Liver (tissue), 3 donors: ENCODE measurements around the gene CADPS.

Experiments
- GABPA ChIP-seq, 2 donors: IDR thresholded peaks in 1 of 2; conservative IDR thresholded peaks in 1 of 2; 2 replicates each; pipeline ENCODE4 v1.6.1; 2016; ENCODE audit warnings: antibody characterized with exemption in 2 of 2, mild to moderate bottlenecking in 1 of 2, moderate library complexity in 1 of 2
- JUND ChIP-seq, 2 donors: IDR thresholded peaks; 2 replicates each; pipeline ENCODE4 v1.6.1; 2016; ENCODE audit warnings: antibody characterized with exemption in 2 of 2
- TAF1 ChIP-seq: conservative IDR thresholded peaks from 2 replicates; pipeline ENCODE4 v1.6.1; 2016; ENCODE audit warnings: antibody characterized with exemption, mild to moderate bottlenecking
- YY1 ChIP-seq: IDR thresholded peaks from 2 replicates; pipeline ENCODE4 v1.6.1; 2016; ENCODE audit warnings: antibody characterized with exemption, mild to moderate bottlenecking
- TF ChIP-seq, protein P1 (sequence below): fragments of 150-350 bp; IDR thresholded peaks from 2 replicates; pipeline ENCODE4 v1.5.1; 2017; ENCODE audit warnings: improper control_type of control experiment, low read depth, low read length; ENCODE audit not compliant: missing input control
- TF ChIP-seq, protein P2 (sequence below): IDR thresholded peaks from 2 replicates; pipeline ENCODE4 v1.6.1; 2016; ENCODE audit warnings: antibody characterized with exemption, mild to moderate bottlenecking
- donor health status: healthy.
- donor health status: healthy.

- TF ChIP-seq, protein P1, sequence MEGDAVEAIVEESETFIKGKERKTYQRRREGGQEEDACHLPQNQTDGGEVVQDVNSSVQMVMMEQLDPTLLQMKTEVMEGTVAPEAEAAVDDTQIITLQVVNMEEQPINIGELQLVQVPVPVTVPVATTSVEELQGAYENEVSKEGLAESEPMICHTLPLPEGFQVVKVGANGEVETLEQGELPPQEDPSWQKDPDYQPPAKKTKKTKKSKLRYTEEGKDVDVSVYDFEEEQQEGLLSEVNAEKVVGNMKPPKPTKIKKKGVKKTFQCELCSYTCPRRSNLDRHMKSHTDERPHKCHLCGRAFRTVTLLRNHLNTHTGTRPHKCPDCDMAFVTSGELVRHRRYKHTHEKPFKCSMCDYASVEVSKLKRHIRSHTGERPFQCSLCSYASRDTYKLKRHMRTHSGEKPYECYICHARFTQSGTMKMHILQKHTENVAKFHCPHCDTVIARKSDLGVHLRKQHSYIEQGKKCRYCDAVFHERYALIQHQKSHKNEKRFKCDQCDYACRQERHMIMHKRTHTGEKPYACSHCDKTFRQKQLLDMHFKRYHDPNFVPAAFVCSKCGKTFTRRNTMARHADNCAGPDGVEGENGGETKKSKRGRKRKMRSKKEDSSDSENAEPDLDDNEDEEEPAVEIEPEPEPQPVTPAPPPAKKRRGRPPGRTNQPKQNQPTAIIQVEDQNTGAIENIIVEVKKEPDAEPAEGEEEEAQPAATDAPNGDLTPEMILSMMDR: no peak
- TF ChIP-seq GABPA (IDR thresholded peaks at IDR 0.05 in 1 of 2, conservative IDR thresholded peaks at IDR 0.05 in 1 of 2) (no peak), JUND (IDR thresholded peaks at IDR 0.05) (no peak), TAF1 (no peak), YY1 (no peak)
- TF ChIP-seq, protein P2, sequence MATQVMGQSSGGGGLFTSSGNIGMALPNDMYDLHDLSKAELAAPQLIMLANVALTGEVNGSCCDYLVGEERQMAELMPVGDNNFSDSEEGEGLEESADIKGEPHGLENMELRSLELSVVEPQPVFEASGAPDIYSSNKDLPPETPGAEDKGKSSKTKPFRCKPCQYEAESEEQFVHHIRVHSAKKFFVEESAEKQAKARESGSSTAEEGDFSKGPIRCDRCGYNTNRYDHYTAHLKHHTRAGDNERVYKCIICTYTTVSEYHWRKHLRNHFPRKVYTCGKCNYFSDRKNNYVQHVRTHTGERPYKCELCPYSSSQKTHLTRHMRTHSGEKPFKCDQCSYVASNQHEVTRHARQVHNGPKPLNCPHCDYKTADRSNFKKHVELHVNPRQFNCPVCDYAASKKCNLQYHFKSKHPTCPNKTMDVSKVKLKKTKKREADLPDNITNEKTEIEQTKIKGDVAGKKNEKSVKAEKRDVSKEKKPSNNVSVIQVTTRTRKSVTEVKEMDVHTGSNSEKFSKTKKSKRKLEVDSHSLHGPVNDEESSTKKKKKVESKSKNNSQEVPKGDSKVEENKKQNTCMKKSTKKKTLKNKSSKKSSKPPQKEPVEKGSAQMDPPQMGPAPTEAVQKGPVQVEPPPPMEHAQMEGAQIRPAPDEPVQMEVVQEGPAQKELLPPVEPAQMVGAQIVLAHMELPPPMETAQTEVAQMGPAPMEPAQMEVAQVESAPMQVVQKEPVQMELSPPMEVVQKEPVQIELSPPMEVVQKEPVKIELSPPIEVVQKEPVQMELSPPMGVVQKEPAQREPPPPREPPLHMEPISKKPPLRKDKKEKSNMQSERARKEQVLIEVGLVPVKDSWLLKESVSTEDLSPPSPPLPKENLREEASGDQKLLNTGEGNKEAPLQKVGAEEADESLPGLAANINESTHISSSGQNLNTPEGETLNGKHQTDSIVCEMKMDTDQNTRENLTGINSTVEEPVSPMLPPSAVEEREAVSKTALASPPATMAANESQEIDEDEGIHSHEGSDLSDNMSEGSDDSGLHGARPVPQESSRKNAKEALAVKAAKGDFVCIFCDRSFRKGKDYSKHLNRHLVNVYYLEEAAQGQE: no peak
Measured at GRCh38 chr3:62574266-62574898, 300.8 kb downstream of the CADPS start.
